ENCODE data around the gene COQ8A. TPM values are rescaled to one million over a fixed set of nuclear protein-coding genes. Genes with fewer than 3 reads are reported as not detected.

COQ8A gene
- total RNA-seq, 1 donor from 2014 or later: 25.7 TPM

GRCh38 chr1:226974544-226975258 lies 34.6 kb downstream of the COQ8A start:
- no peak for DNase-seq

GRCh38 chr1:226975259-226976250 lies 35.5 kb downstream of the COQ8A start:
- DNase-seq: no peak

- no peak for DNase-seq
Measured at GRCh38 chr1:226976276-226976977, 36.3 kb downstream of the COQ8A start.

- no peak for DNase-seq
Measured at GRCh38 chr1:226976978-226977642, 37.0 kb downstream of the COQ8A start.

GRCh38 chr1:226977643-226978431 lies 37.7 kb downstream of the COQ8A start:
- no peak for DNase-seq

GRCh38 chr1:226978432-226979114 lies 38.5 kb downstream of the COQ8A start:
- DNase-seq: no peak

- DNase-seq: no peak
Measured at GRCh38 chr1:226979115-226979516, 39.0 kb downstream of the COQ8A start.

- DNase-seq: no peak
Measured at GRCh38 chr1:226979517-226980121, 39.5 kb downstream of the COQ8A start.

- no peak for DNase-seq
Measured at GRCh38 chr1:226980122-226980560, 40.0 kb downstream of the COQ8A start.

- DNase-seq: no peak
Measured at GRCh38 chr1:226980565-226981385, 40.7 kb downstream of the COQ8A start.

GRCh38 chr1:226981386-226981817 lies 41.3 kb downstream of the COQ8A start:
- DNase-seq: no peak

- no peak for DNase-seq
Measured at GRCh38 chr1:226981838-226982237, 41.7 kb downstream of the COQ8A start.

GRCh38 chr1:226982451-226983177 lies 42.5 kb downstream of the COQ8A start:
- DNase-seq: no peak

- DNase-seq: no peak
Measured at GRCh38 chr1:226983247-226983991, 43.3 kb downstream of the COQ8A start.

- DNase-seq: no peak
Measured at GRCh38 chr1:226983992-226984364, 43.9 kb downstream of the COQ8A start.

- no peak for DNase-seq
Measured at GRCh38 chr1:226984521-226985238, 44.6 kb downstream of the COQ8A start.

- DNase-seq: no peak
Measured at GRCh38 chr1:226985239-226985838, 45.2 kb downstream of the COQ8A start.
